ENCODE measurements around the gene APLP2.
A peak's percentile ranks its signal among the peaks of the same experiment; 100 is the strongest.

Gene APLP2

GRCh38 chr11:130179396-130180306, 110.0 kb downstream of the APLP2 start:
- CTCF ChIA-PET, result interaction anchor here (1.1 to 1.3 kb wide), 2 partner anchors 14 to 192 kb away, joined by 3 read pairs; no protein-coding TSS in a partner anchor
- TF ChIP-seq, protein P1, sequence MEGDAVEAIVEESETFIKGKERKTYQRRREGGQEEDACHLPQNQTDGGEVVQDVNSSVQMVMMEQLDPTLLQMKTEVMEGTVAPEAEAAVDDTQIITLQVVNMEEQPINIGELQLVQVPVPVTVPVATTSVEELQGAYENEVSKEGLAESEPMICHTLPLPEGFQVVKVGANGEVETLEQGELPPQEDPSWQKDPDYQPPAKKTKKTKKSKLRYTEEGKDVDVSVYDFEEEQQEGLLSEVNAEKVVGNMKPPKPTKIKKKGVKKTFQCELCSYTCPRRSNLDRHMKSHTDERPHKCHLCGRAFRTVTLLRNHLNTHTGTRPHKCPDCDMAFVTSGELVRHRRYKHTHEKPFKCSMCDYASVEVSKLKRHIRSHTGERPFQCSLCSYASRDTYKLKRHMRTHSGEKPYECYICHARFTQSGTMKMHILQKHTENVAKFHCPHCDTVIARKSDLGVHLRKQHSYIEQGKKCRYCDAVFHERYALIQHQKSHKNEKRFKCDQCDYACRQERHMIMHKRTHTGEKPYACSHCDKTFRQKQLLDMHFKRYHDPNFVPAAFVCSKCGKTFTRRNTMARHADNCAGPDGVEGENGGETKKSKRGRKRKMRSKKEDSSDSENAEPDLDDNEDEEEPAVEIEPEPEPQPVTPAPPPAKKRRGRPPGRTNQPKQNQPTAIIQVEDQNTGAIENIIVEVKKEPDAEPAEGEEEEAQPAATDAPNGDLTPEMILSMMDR (IDR thresholded peaks at IDR 0.05; ENCODE audit: control extremely low read depth, extremely low read depth, low read depth, missing control alignments), result no peak
- DNase-seq (ENCODE audit: extremely low spot score), result no peak
- POLR2A ChIA-PET, result no interaction called here

- CTCF ChIA-PET, result no interaction called here
- DNase-seq (ENCODE audit: extremely low spot score), result peak; percentile 61
- TF ChIP-seq, protein P1 (IDR thresholded peaks at IDR 0.05; ENCODE audit: control extremely low read depth, extremely low read depth, low read depth, missing control alignments), result no peak
- POLR2A ChIA-PET, result interaction anchor here (0.6 kb wide), 1 partner anchor 15 kb away, joined by 3 read pairs; no protein-coding TSS in a partner anchor
Measured at GRCh38 chr11:130180491-130180890, 110.8 kb downstream of the APLP2 start.

- no peak for DNase-seq (ENCODE audit: extremely low spot score)
- ChIA-PET POLR2A (interaction anchor here (0.6 kb wide), 1 partner anchor 15 kb away, joined by 3 read pairs; no protein-coding TSS in a partner anchor), CTCF (interaction anchor here (0.7 kb wide), 1 partner anchor 32 kb away, joined by 3 read pairs; no protein-coding TSS in a partner anchor)
- TF ChIP-seq, protein P1 (IDR thresholded peaks at IDR 0.05; ENCODE audit: control extremely low read depth, extremely low read depth, low read depth, missing control alignments), result no peak
Measured at GRCh38 chr11:130180896-130181294, 111.2 kb downstream of the APLP2 start.

- DNase-seq (ENCODE audit: extremely low spot score), result peak; percentile 51
- POLR2A ChIA-PET, result no interaction called here
- CTCF ChIA-PET, result interaction anchor here (0.7 kb wide), 1 partner anchor 31 kb away, joined by 3 read pairs; no protein-coding TSS in a partner anchor
- TF ChIP-seq, protein P1 (IDR thresholded peaks at IDR 0.05; ENCODE audit: control extremely low read depth, extremely low read depth, low read depth, missing control alignments), result no peak
Measured at GRCh38 chr11:130181295-130182272, 111.9 kb downstream of the APLP2 start.

GRCh38 chr11:130183878-130184610, 114.3 kb downstream of the APLP2 start:
- ChIA-PET POLR2A (no interaction called here), CTCF (interaction anchor here (1.0 to 1.2 kb wide), 2 partner anchors 8 to 23 kb away, joined by 3 read pairs; no protein-coding TSS in a partner anchor)
- DNase-seq (ENCODE audit: extremely low spot score), result no peak
- TF ChIP-seq, protein P1 (IDR thresholded peaks at IDR 0.05; ENCODE audit: control extremely low read depth, extremely low read depth, low read depth, missing control alignments), result no peak

Measured in GM10248 (cell line).